Measurements from ENCODE around the gene RGS12. TPM values are rescaled to one million over a fixed set of nuclear protein-coding genes. Genes with fewer than 3 reads are reported as not detected.

The RGS12 gene, protein sequence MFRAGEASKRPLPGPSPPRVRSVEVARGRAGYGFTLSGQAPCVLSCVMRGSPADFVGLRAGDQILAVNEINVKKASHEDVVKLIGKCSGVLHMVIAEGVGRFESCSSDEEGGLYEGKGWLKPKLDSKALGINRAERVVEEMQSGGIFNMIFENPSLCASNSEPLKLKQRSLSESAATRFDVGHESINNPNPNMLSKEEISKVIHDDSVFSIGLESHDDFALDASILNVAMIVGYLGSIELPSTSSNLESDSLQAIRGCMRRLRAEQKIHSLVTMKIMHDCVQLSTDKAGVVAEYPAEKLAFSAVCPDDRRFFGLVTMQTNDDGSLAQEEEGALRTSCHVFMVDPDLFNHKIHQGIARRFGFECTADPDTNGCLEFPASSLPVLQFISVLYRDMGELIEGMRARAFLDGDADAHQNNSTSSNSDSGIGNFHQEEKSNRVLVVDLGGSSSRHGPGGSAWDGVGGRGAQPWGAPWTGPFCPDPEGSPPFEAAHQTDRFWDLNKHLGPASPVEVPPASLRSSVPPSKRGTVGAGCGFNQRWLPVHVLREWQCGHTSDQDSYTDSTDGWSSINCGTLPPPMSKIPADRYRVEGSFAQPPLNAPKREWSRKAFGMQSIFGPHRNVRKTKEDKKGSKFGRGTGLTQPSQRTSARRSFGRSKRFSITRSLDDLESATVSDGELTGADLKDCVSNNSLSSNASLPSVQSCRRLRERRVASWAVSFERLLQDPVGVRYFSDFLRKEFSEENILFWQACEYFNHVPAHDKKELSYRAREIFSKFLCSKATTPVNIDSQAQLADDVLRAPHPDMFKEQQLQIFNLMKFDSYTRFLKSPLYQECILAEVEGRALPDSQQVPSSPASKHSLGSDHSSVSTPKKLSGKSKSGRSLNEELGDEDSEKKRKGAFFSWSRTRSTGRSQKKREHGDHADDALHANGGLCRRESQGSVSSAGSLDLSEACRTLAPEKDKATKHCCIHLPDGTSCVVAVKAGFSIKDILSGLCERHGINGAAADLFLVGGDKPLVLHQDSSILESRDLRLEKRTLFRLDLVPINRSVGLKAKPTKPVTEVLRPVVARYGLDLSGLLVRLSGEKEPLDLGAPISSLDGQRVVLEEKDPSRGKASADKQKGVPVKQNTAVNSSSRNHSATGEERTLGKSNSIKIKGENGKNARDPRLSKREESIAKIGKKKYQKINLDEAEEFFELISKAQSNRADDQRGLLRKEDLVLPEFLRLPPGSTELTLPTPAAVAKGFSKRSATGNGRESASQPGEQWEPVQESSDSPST (N-terminal part only)
- 18.7 and 19.7 TPM in 2 replicates for total RNA-seq (2014; rRNA removed; shearing (Covaris generic))

DNA sequence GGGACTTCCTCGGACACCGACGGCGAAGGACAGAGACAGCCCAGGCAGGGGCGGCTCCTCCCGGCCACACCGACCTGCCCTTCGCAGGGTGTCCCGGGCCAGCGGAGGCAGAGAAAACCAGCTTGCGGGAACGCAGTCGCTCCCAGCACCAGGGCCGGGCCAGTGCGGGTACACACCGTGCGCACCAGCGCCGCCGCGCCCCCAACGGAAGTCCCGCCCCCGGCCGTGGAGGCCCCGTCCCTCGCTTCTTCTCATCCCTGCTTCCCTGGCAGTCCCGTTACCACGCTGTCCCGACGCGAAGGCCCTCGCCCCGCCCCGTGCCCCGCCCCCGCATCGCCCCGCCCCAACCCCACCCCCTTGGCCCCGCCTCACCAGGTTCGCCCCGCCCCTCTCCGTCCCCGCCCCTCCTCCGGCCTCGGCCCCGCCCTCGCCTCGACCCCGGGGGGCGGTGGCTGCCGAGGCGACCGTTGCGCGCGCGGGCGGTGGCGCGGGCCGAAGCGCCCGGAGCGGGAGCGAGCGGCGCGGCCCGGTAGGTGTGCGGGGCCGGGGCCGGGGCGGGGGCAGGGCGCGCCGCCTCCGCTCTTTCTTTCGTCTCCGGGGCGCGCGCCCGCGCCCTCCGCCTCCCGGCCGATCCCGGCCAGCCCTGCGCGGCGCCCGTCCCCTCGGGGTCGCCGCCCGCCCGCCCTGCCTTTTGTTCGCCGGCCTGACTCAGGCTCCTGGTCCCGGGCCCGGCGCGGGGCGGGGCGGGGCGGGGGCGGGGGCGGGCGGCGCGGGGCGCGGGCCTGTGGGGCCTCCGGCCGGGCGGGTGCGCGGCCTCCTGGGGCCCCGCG, at the start of gene RGS12:
TSS of gene RGS12 (plus strand) at position 451 of the 830 bp plus-strand sequence. CDS start 23,150 bp downstream, outside the sequence.
- DNase-seq = peak; percentile 100
- Histone ChIP-seq H3K36me3 (replicated peaks; ENCODE audit: control insufficient read depth, insufficient read depth, low read length) (no peaks in the 10 kb centered on the region), H3K27me3 (ENCODE audit: control insufficient read depth, insufficient read depth, low read length) (peaks cover 14% of the 10 kb centered on the region), H3K4me3 (ENCODE audit: insufficient read depth, low read depth, low read length) (peak within 1 kb of the TSS; percentile 72)

DNA sequence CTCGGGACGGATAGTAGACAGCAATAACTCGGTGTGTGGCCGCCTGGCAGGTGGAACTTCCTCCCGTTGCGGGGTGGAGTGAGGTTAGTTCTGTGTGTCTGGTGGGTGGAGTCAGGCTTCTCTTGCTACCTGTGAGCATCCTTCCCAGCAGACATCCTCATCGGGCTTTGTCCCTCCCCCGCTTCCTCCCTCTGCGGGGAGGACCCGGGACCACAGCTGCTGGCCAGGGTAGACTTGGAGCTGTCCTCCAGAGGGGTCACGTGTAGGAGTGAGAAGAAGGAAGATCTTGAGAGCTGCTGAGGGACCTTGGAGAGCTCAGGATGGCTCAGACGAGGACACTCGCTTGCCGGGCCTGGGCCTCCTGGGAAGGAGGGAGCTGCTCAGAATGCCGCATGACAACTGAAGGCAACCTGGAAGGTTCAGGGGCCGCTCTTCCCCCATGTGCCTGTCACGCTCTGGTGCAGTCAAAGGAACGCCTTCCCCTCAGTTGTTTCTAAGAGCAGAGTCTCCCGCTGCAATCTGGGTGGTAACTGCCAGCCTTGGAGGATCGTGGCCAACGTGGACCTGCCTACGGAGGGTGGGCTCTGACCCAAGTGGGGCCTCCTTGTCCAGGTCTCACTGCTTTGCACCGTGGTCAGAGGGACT, 49.6 kb upstream of the RGS12 start:
- Histone ChIP-seq H3K27me3 (ENCODE audit: control insufficient read depth, insufficient read depth, low read length) (0 out of 2 replicates have a peak, but pooled peaks cover 1% of the 10 kb centered on the region), H3K36me3 (replicated peaks; ENCODE audit: control insufficient read depth, insufficient read depth, low read length) (peaks cover 13% of the 10 kb centered on the region), H3K4me3 (ENCODE audit: insufficient read depth, low read depth, low read length) (no peak overlapping the region)
- no peak for DNase-seq

DNA sequence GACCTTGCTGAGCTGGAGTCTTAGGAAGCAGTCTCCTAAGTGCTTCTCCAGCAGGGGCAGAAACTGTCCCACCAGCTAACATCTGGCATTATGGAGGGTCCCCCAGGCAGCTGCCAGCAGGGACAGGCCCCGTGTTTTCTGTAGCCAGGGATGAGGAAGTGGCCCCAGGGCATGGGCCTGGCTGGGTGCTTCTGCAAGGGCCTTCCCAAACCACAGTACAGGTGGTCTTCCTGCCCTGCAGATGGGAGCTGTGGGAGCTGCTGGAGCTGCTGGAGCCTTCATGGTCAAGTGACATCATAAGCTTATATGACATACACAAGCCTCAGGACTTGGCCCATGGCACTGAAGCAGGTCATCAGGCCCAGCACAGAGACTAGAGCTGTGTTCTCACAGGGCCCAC, 48.8 kb upstream of the RGS12 start:
- DNase-seq = no peak
- Histone ChIP-seq H3K4me3 (ENCODE audit: insufficient read depth, low read depth, low read length) (no peak overlapping the region), H3K36me3 (replicated peaks; ENCODE audit: control insufficient read depth, insufficient read depth, low read length) (peaks cover 13% of the 10 kb centered on the region), H3K27me3 (ENCODE audit: control insufficient read depth, insufficient read depth, low read length) (no peaks in the 10 kb centered on the region)

DNA sequence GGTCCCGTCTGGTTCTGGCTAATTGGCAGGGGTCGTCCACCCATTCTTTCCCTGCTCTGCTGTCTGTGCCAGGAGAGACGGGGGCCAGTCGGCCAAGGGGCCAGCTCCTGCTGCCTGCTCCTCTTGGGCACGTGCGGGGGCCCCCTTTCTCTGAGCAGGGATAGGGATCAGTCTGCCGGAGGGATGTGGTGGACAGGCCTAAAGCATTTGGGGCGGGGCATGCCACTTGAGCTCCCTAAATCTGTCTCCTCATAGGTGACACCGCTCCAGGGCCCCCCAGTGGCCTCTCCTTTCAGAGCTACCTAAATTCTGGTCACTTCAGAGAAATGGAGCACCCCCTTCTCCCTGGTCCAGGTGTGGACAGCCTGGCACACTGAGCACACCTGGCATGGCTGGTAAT, 48.1 kb upstream of the RGS12 start:
- DNase-seq = no peak
- no peak overlapping the region for H3K4me3 ChIP-seq (ENCODE audit: insufficient read depth, low read depth, low read length)
- no peaks in the 10 kb centered on the region for H3K27me3 ChIP-seq (ENCODE audit: control insufficient read depth, insufficient read depth, low read length)
- peaks cover 8% of the 10 kb centered on the region for H3K36me3 ChIP-seq (replicated peaks; ENCODE audit: control insufficient read depth, insufficient read depth, low read length)

DNA sequence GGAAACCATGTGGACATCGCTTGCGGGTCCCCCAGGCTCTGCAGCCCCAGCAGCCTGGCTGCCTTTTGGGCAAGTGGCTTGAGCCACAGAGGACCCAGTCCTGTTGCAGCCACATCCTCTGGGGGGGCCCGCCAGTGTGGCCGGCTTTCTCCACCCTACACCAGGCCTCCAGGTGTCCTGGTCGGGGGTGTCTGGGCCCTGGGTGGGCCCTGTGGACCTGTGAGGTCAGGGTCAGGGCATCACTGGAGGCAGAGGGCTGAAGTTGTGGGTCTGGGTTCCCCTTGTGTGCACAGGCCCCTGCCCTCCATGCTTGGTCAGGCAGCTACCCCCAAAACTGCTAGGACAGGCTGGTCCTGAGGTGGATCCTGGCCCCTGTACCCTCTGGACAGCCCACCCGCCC, 47.1 kb upstream of the RGS12 start:
- Histone ChIP-seq H3K4me3 (ENCODE audit: insufficient read depth, low read depth, low read length) (no peak overlapping the region), H3K36me3 (replicated peaks; ENCODE audit: control insufficient read depth, insufficient read depth, low read length) (peaks cover 2% of the 10 kb centered on the region; the same call in 1 of the 2 replicates), H3K27me3 (ENCODE audit: control insufficient read depth, insufficient read depth, low read length) (no peaks in the 10 kb centered on the region)
- DNase-seq = no peak

DNA sequence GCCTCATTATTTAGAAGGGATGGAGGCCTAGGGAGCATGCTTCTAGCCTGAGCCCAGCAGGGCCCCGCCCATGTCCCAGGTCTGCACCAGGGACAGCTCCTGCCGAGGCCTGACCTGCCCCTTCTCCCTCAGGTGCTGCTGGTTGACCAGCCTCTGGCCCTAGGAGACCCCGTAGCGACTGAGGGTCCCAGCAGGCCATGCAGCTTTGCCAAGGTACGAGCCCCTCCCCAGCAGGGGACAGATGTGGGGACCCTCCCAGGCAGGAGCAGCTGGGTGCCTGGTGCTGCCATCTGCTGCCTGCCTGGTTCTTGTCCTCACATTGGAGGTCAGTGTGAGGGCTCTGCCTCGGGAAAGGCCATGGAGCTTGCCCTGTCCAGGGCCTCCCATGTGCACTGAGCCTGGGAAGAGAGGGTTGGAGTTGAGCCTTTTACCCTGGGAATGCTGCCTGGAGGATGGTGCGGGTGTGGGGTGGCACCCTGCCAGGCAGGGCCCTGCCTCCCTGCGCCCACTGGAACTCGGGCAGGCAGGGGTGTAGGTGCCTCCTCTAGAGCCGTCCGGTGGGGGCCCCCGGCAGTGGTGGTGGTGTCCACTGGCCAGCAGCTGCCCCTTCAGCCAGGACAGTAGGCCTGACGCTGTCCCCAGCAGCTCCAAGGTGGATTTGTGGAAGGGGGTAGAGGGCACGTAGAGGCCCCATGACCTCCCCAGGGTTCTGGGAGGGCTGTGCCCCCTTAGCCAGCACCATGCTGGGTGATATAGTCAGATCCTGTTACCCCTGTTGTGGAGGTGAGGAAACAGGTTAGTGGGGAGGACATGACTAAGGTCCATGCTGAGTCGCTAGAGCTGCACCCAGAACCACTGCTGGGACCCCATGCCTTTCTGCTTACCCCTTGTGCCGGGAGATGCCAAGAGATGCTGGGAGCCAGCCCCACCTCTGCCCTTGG, 46.1 kb upstream of the RGS12 start:
- Histone ChIP-seq H3K27me3 (ENCODE audit: control insufficient read depth, insufficient read depth, low read length) (no peaks in the 10 kb centered on the region), H3K36me3 (replicated peaks; ENCODE audit: control insufficient read depth, insufficient read depth, low read length) (no peaks in the 10 kb centered on the region), H3K4me3 (ENCODE audit: insufficient read depth, low read depth, low read length) (no peak overlapping the region)
- DNase-seq = no peak

DNA sequence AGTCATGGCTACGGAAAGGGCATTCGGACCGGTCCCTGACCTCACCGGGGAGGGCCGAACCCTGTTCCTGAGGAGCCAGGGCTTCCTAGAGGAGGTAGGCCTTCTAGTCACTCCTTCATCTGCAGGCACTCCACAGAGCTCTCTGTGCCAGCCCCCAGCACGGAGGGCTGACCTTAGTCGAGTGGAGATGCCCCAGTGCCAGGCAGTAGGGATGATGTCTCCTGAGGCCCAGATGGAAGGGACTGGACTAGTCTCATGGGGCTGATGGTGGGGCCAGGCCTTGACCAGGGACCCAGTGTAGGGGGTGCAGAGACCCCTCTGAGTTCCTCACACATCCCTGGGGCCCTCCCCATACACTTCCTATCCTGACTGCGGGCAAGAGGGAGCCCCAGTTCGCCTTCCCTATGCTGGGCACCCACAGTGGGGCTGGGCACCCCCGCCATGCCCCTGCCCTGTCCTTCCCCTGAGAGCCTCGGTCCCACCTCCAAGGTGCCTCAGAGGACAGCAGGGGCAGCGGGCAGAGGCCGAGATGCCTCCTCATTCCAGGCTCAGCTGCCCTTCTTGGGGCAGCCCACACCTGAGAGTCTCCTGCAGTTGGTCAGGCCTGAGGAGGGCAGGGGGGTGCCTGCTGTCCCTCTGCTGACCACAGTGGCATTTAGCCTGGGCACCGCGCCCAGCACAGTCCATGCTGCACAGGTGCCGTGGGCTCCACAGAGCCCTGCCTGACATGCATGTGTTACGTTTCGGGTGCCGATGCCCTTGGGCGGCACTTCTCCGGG, 45.2 kb upstream of the RGS12 start:
- Histone ChIP-seq H3K27me3 (ENCODE audit: control insufficient read depth, insufficient read depth, low read length) (no peaks in the 10 kb centered on the region), H3K36me3 (replicated peaks; ENCODE audit: control insufficient read depth, insufficient read depth, low read length) (no peaks in the 10 kb centered on the region), H3K4me3 (ENCODE audit: insufficient read depth, low read depth, low read length) (no peak overlapping the region)
- DNase-seq = no peak

DNA sequence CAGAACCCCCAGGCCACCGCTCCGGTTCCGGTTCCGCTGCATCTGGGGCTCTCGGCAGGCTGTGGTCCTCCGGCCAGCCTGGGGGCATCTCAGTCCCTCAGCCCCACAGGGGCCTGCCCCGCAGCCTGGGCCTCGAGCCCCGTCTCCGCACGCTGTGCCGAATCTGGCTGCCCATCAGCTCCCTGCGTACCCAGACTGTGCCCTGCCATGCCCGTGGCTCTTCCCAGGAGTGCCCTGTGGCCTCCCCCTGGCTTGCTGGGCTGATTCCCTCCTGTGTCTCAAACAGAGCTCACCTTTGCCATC, 44.7 kb upstream of the RGS12 start:
- Histone ChIP-seq H3K36me3 (replicated peaks; ENCODE audit: control insufficient read depth, insufficient read depth, low read length) (no peaks in the 10 kb centered on the region), H3K4me3 (ENCODE audit: insufficient read depth, low read depth, low read length) (no peak overlapping the region), H3K27me3 (ENCODE audit: control insufficient read depth, insufficient read depth, low read length) (no peaks in the 10 kb centered on the region)
- no peak for DNase-seq

DNA sequence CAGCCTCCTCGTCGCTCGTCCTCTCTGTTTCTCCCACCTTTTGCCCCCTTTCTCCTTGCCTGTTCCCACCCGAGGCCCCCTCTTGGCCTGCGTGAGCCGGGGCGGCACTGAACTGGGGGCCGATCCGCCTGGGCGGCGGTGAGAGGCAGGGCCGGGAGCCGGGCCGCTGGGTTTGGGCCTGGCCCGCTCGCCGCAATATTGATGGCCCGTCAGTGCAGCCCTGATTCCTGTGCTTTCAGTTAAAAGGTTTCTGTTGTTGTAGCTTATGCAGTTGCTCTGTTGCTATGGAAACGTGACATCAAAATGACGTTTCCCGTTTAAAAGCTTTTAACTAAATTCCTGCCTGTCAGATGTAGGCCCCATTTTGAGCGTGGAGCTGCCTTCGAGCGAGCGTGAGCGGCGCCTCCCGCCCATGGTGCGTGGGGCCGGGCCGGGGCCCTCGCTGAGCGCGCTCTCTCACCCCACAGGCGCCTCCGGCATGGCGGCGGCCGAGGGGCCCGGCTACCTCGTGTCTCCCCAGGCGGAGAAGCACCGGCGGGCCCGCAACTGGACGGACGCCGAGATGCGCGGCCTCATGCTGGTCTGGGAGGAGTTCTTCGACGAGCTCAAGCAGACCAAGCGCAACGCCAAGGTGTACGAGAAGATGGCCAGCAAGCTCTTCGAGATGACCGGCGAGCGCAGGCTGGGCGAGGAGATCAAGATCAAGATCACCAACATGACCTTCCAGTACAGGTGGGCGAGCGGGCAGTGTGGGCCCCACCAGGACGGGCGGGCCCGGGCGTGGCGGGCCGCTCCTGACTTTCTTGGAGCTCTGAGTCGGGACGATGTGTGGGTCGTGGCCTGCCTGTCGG, 43.8 kb upstream of the RGS12 start, which contains the start of gene MSANTD1:
TSS of gene MSANTD1 (plus strand) at position 349 of the 851 bp plus-strand sequence. CDS start at position 413, 64 bp downstream.
- no peaks in the 10 kb centered on the region for H3K36me3 ChIP-seq (replicated peaks; ENCODE audit: control insufficient read depth, insufficient read depth, low read length)
- H3K4me3 ChIP-seq (ENCODE audit: insufficient read depth, low read depth, low read length) = no peak within 1 kb of the TSS

DNA sequence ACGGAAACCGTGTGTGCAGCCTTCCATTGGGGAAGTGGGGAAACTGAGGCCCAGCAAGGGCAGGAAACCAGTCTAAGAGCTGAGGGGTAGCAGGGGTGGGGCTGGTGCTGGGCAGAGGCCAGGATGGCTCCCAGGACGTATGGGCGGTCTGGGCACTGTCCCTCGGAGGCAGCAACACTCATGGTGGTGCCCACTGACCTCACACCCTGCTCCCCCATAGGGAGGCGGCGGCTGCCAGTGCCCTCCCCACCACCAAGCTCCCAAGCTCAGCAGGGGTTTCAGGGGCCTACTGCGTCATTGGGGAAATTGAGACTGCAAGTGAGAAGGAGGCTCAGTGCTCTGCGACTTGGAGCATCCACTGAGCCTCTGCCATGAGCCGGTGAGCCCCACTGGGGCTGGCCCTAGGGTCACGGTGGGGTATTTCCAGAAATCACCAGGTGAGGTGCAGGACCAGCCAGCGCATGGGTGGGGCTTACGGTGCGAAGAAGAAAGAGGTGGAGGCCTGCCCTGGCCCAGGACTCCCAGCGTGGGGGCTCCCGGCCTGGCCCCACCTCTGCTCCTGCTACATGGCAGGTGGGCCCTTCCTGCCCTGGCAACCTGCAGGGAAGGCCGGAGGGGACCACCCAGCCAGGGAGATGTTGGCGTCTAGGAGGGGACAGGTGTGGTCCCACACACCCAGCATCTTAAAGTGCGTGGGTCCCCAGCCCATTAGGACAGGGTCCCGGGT, 42.9 kb upstream of the RGS12 start:
- no peak for DNase-seq
- Histone ChIP-seq H3K36me3 (replicated peaks; ENCODE audit: control insufficient read depth, insufficient read depth, low read length) (no peaks in the 10 kb centered on the region), H3K4me3 (ENCODE audit: insufficient read depth, low read depth, low read length) (no peak overlapping the region), H3K27me3 (ENCODE audit: control insufficient read depth, insufficient read depth, low read length) (no peaks in the 10 kb centered on the region)

More for the DNA sequence above, 43.8 kb upstream of the RGS12 start, which contains the start of gene MSANTD1:
- no peaks in the 10 kb centered on the region for H3K27me3 ChIP-seq (ENCODE audit: control insufficient read depth, insufficient read depth, low read length)
- no peak for DNase-seq
